H9 (cell line): Measurements from ENCODE around the gene MATN4. TPM values are rescaled to one million over a fixed set of nuclear protein-coding genes. Genes with fewer than 3 reads are reported as not detected.

Experiments used
- DNase-seq: peaks from one replicate; pipeline ENCODE4 v3.0.0-alpha.2; 2017
- H2AFZ ChIP-seq: one replicate; pipeline ENCODE4 v1.6.1; 2013; ENCODE audit warnings: mild to moderate bottlenecking, low read length, control low read depth, moderate library complexity
- H2AK5ac ChIP-seq: 2 replicates; pipeline ENCODE4 v1.6.1; 2013; ENCODE audit warnings: low read length, control low read depth, mixed read lengths; ENCODE audit not compliant: insufficient read length
- H2BK120ac ChIP-seq: one replicate; pipeline ENCODE4 v1.6.1; 2013; ENCODE audit warnings: low read depth, mild to moderate bottlenecking, low read length, control low read depth, inconsistent platforms; ENCODE audit not compliant: poor library complexity, severe bottlenecking
- H2BK12ac ChIP-seq: 2 replicates; pipeline ENCODE4 v1.6.1; 2013; ENCODE audit warnings: low read length, control low read depth, mixed read lengths, low read depth; ENCODE audit not compliant: insufficient read length
- H2BK15ac ChIP-seq: 2 replicates; pipeline ENCODE4 v1.6.1; 2013; ENCODE audit warnings: low read depth, low read length, control low read depth
- H2BK20ac ChIP-seq: one replicate; pipeline ENCODE4 v1.6.1; 2013; ENCODE audit warnings: low read depth, mild to moderate bottlenecking, low read length, control low read depth, inconsistent platforms; ENCODE audit not compliant: poor library complexity, severe bottlenecking
- H2BK5ac ChIP-seq: 2 replicates; pipeline ENCODE4 v1.6.1; 2013; ENCODE audit warnings: low read length, control low read depth, mixed read lengths; ENCODE audit not compliant: insufficient read length
- H3K14ac ChIP-seq: 2 replicates; pipeline ENCODE4 v1.6.1; 2013; ENCODE audit warnings: low read length, control low read depth; ENCODE audit not compliant: insufficient read depth
- H3K18ac ChIP-seq: 2 replicates; pipeline ENCODE4 v1.6.1; 2013; ENCODE audit warnings: low read depth, mild to moderate bottlenecking, mixed read lengths, low read length, control low read depth; ENCODE audit not compliant: insufficient read length
- H3K23ac ChIP-seq: 2 replicates; pipeline ENCODE4 v1.6.1; 2013; ENCODE audit warnings: low read length, control low read depth, mixed read lengths, low read depth; ENCODE audit not compliant: insufficient read length
- H3K23me2 ChIP-seq: 2 replicates; pipeline ENCODE4 v1.6.1; 2013; ENCODE audit warnings: low read depth, mild to moderate bottlenecking, mixed read lengths, low read length, control low read depth; ENCODE audit not compliant: insufficient read length, poor library complexity, severe bottlenecking
- H3K27ac ChIP-seq: 2 replicates; pipeline ENCODE4 v1.5.1; 2013; ENCODE audit warnings: low read length, control low read depth, mixed read lengths, low read depth; ENCODE audit not compliant: insufficient read length
- H3K27me3 ChIP-seq: 2 replicates; pipeline ENCODE4 v1.6.1; 2013; ENCODE audit warnings: low read length, control low read depth, inconsistent platforms; ENCODE audit not compliant: insufficient read depth
- H3K4ac ChIP-seq: 2 replicates; pipeline ENCODE4 v1.6.1; 2013; ENCODE audit warnings: low read depth, mild to moderate bottlenecking, control low read depth, inconsistent platforms, low read length, moderate library complexity
- H3K4me1 ChIP-seq: 2 replicates; pipeline ENCODE4 v1.6.1; 2013; ENCODE audit warnings: low read length, control low read depth, inconsistent platforms; ENCODE audit not compliant: insufficient read depth
- H3K4me2 ChIP-seq: 2 replicates; pipeline ENCODE4 v1.6.1; 2013; ENCODE audit warnings: low read length, control low read depth, mixed read lengths; ENCODE audit not compliant: insufficient read length, insufficient read depth
- H3K56ac ChIP-seq: 2 replicates; pipeline ENCODE4 v1.6.1; 2013; ENCODE audit warnings: low read depth, mild to moderate bottlenecking, mixed read lengths, low read length, control low read depth; ENCODE audit not compliant: insufficient read length
- H3K79me1 ChIP-seq: 2 replicates; pipeline ENCODE4 v1.6.1; 2013; ENCODE audit warnings: low read depth, mild to moderate bottlenecking, moderate library complexity, low read length, control low read depth, inconsistent platforms; ENCODE audit not compliant: insufficient read depth, poor library complexity, severe bottlenecking
- H3K79me2 ChIP-seq: 2 replicates; pipeline ENCODE4 v1.6.1; 2013; ENCODE audit warnings: low read length, control low read depth, inconsistent platforms; ENCODE audit not compliant: insufficient read depth
- H3K9ac ChIP-seq: 2 replicates; pipeline ENCODE4 v1.6.1; 2013; ENCODE audit warnings: low read length, control low read depth, mixed read lengths; ENCODE audit not compliant: insufficient read length; ENCODE audit errors: extremely low read depth
- H3K9me3 ChIP-seq: one replicate; pipeline ENCODE4 v1.6.1; 2013; ENCODE audit warnings: low read depth, low read length, inconsistent platforms; ENCODE audit not compliant: control insufficient read depth
- H3T11ph ChIP-seq: one replicate; pipeline ENCODE4 v1.6.1; 2013; ENCODE audit warnings: mild to moderate bottlenecking, low read length, control low read depth, inconsistent platforms
- H4K20me1 ChIP-seq: one replicate; pipeline ENCODE4 v1.6.1; 2013; ENCODE audit not compliant: control insufficient read depth, insufficient read length, insufficient read depth
- H4K5ac ChIP-seq: 2 replicates; pipeline ENCODE4 v1.6.1; 2013; ENCODE audit warnings: low read depth, mild to moderate bottlenecking, mixed read lengths, low read length, control low read depth; ENCODE audit not compliant: insufficient read length
- H4K8ac ChIP-seq: replicated peaks from 2 replicates; pipeline ENCODE4 v1.6.1; 2013; ENCODE audit warnings: low read length, control low read depth, mixed read lengths, low read depth; ENCODE audit not compliant: insufficient read length
- H4K91ac ChIP-seq: 2 replicates; pipeline ENCODE4 v1.6.1; 2013; ENCODE audit warnings: low read depth, mild to moderate bottlenecking, moderate library complexity, mixed read lengths, low read length, control low read depth; ENCODE audit not compliant: insufficient read length
- H3K27ac Mint-ChIP-seq, 3 experiments: 2 replicates in 2 of 3; 3 replicates in 1 of 3; pipeline ENCODE4 v1.8.0; 2020 to 2021; ENCODE audit warnings: mixed read lengths in 3 of 3, mild to moderate bottlenecking in 1 of 3, moderate library complexity in 1 of 3
- H3K27me3 Mint-ChIP-seq: 2 replicates; pipeline ENCODE4 v1.8.0; 2021; ENCODE audit warnings: low read depth, mild to moderate bottlenecking, moderate library complexity, mixed read lengths
- H3K36me3 Mint-ChIP-seq, 3 experiments: 2 replicates in 2 of 3; 3 replicates in 1 of 3; pipeline ENCODE4 v1.8.0; 2020 to 2021; ENCODE audit warnings: low read depth in 3 of 3, mixed read lengths in 3 of 3; ENCODE audit not compliant: insufficient read depth in 1 of 3
- H3K4me1 Mint-ChIP-seq, 2 experiments: 2 replicates each; pipeline ENCODE4 v1.8.0; 2020; ENCODE audit warnings: mixed read lengths in 2 of 2
- H3K4me3 Mint-ChIP-seq, 2 experiments: 2 replicates in 1 of 2; 3 replicates in 1 of 2; pipeline ENCODE4 v1.8.0; 2020 to 2021; ENCODE audit warnings: mild to moderate bottlenecking in 2 of 2, mixed read lengths in 2 of 2, moderate library complexity in 1 of 2
- H3K9me3 Mint-ChIP-seq, 2 experiments: 2 replicates in 1 of 2; 3 replicates in 1 of 2; pipeline ENCODE4 v1.8.0; 2020; ENCODE audit warnings: mild to moderate bottlenecking in 2 of 2, mixed read lengths in 2 of 2, moderate library complexity in 1 of 2
- CTCF ChIP-seq: fragments of 200-600 bp; sonication (generic); conservative IDR thresholded peaks from 3 replicates; pipeline ENCODE4 v1.8.0; 2021; ENCODE audit warnings: antibody characterized with exemption, mild to moderate bottlenecking
- WGBS: extraction: QIAGEN DNeasy Blood & Tissue Kit; methylation state at CpG from one replicate; pipeline ENCODE4 v1.1.7; 2013; ENCODE audit warnings: missing lambda C conversion rate, low lambda C conversion rate, mixed read lengths; ENCODE audit not compliant: insufficient read length; ENCODE audit errors: extremely low coverage; 5-methylcytosine and 5-hydroxymethylcytosine counted together
- total RNA-seq: library from RNA; stranded (reverse); gene quantifications from 2 replicates; pipeline ENCODE4 v1.2.1, GENCODE V29; 2021

MATN4 gene
- total RNA-seq, 1 experiment from 2014 or later = 0.11 TPM

DNA sequence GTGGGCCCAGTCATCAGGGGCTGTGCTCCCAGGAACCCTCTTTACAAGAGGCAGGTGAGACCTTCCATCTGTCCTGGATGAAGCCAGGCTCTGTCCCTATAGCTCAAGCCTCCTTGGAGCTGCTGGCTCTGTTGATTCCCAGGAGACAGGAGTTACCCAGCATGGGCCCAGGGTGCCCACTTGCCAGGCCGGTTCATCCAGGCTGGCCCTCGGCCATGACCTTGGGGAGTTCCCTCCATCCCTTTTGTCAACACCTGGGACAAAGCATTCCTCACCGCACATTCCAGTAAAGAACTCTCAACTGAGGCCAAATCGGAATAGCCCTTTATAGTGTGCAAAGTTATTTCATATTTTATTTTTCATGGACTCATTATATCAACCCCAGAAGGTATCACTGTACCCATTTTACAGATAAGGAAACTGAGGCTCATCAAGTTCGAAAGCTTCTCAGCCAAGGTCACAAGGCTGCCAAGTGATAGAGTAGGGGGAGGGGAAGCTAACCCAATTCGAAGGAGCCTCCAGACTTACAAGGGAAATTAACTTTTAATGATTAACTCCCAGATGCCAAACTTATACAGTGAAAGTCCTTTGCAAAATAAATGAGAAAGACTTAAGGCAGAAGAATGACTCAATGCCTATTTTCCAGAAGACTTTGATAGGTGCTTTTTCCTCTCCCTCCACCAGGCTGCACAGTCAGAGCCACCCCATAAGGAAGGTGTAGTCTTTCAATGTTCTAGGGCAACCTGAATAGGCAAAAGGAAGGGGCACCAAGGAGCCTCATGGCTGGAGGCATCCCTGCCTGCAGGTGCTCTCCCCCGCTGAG is 21.6 kb upstream of the MATN4 start:
- WGBS = no CpG with 5 or more reads among the region's 7 CpGs
- 0 out of 3 replicates have a peak, but pooled peaks have one; percentile 13 for TF ChIP-seq CTCF
- no peak overlapping the region for H3K27ac ChIP-seq
- H2BK5ac ChIP-seq = no peak overlapping the region
- H3K23me2 ChIP-seq = no peaks in the 10 kb centered on the region
- H3K4me1 ChIP-seq = no peaks in the 10 kb centered on the region
- no peak overlapping the region for H3K4ac ChIP-seq
- no peak overlapping the region for H3K18ac ChIP-seq
- H3K9me3 ChIP-seq = no peaks in the 10 kb centered on the region
- no peak overlapping the region for H3T11ph ChIP-seq
- no peak overlapping the region for H2BK120ac ChIP-seq
- no peak overlapping the region for H3K14ac ChIP-seq
- Mint-ChIP-seq H3K27ac (no peak overlapping the region), H3K36me3 (peaks cover 8 to 55% (median 55%) of the 10 kb centered on the region in 3 experiments; a peak in 6 of 7 replicates), H3K4me3 (no peak overlapping the region), H3K9me3 (no peaks in the 10 kb centered on the region), H3K4me1 (peaks cover 0 to 10% of the 10 kb centered on the region in 2 experiments; a peak in 1 of 4 replicates), H3K27me3 (no peaks in the 10 kb centered on the region)
- no peak overlapping the region for H2AFZ ChIP-seq
- no peak overlapping the region for H4K91ac ChIP-seq
- H4K20me1 ChIP-seq = no peaks in the 10 kb centered on the region
- H2BK15ac ChIP-seq = no peak overlapping the region
- no peak overlapping the region for H2BK12ac ChIP-seq
- no peak overlapping the region for H3K4me2 ChIP-seq
- H3K79me1 ChIP-seq = no peaks in the 10 kb centered on the region
- DNase-seq = no peak
- no peaks in the 10 kb centered on the region for H3K79me2 ChIP-seq
- no peak overlapping the region for H4K8ac ChIP-seq
- no peak overlapping the region for H2BK20ac ChIP-seq
- H2AK5ac ChIP-seq = no peak overlapping the region
- no peak overlapping the region for H3K56ac ChIP-seq
- no peak overlapping the region for H3K9ac ChIP-seq
- no peaks in the 10 kb centered on the region for H3K27me3 ChIP-seq
- H3K23ac ChIP-seq = no peak overlapping the region
- H4K5ac ChIP-seq = no peak overlapping the region
